Spleen (tissue), 13 donors: ENCODE results near the gene PNLDC1. TPM values are rescaled to one million over a fixed set of nuclear protein-coding genes. Genes with fewer than 3 reads are reported as not detected.

Source experiments
- DNase-seq: peaks from one replicate; pipeline ENCODE4 v3.0.0-alpha.2; 2020
- H3K27ac ChIP-seq, 8 donors: fragments of 200-600 bp; sonication (generic) in 7 of 8; 1 replicate in 4 of 8; 2 replicates in 4 of 8; pipeline versions ENCODE4 v1.5.0 to v1.8.0; 2016 to 2021; ENCODE audit warnings: inconsistent platforms in 4 of 8, mild to moderate bottlenecking in 4 of 8, moderate library complexity in 1 of 8
- H3K27me3 ChIP-seq, 7 donors: fragments of 200-600 bp; sonication (generic) in 6 of 7; replicated peaks in 1 of 7; 1 replicate in 4 of 7; 2 replicates in 3 of 7; pipeline versions ENCODE4 v1.5.0 to v1.8.0; 2016 to 2021; ENCODE audit warnings: inconsistent platforms in 3 of 7, mild to moderate bottlenecking in 1 of 7
- H3K36me3 ChIP-seq, 6 donors: fragments of 200-600 bp; sonication (generic) in 5 of 6; 1 replicate in 4 of 6; 2 replicates in 2 of 6; pipeline versions ENCODE4 v1.5.0 to v1.8.0; 2016 to 2021; ENCODE audit warnings: inconsistent platforms in 2 of 6
- H3K4me1 ChIP-seq, 6 donors: fragments of 200-600 bp; sonication (generic) in 5 of 6; 1 replicate in 3 of 6; 2 replicates in 3 of 6; pipeline versions ENCODE4 v1.5.0 to v1.8.0; 2016 to 2021; ENCODE audit warnings: inconsistent platforms in 3 of 6
- H3K4me3 ChIP-seq, 8 donors: fragments of 200-600 bp; sonication (generic) in 7 of 8; 1 replicate in 4 of 8; 2 replicates in 4 of 8; pipeline versions ENCODE4 v1.5.0 to v1.8.0; 2016 to 2021; ENCODE audit warnings: inconsistent platforms in 4 of 8, mild to moderate bottlenecking in 4 of 8, moderate library complexity in 2 of 8
- H3K9me3 ChIP-seq, 8 donors: fragments of 200-600 bp; sonication (generic) in 7 of 8; 1 replicate in 4 of 8; 2 replicates in 4 of 8; pipeline versions ENCODE4 v1.5.0 to v1.8.0; 2016 to 2021; ENCODE audit warnings: inconsistent platforms in 4 of 8
- CTCF ChIP-seq, 11 experiments: fragments of 200-600 bp in 7 of 11; fragments of 450-650 bp in 4 of 11; sonication (generic) in 4 of 11; IDR thresholded peaks in 8 of 11; conservative IDR thresholded peaks in 3 of 11; 1 replicate in 7 of 11; 2 replicates in 4 of 11; pipeline versions ENCODE4 v1.4.0 to v1.8.0; 2016 to 2021; ENCODE audit warnings: antibody characterized with exemption in 11 of 11, inconsistent platforms in 4 of 11, mild to moderate bottlenecking in 1 of 11
- POLR2A ChIP-seq, 3 donors: fragments of 450-650 bp; IDR thresholded peaks; one replicate each; pipeline ENCODE4 v1.5.1; 2017; ENCODE audit warnings: antibody characterized with exemption in 3 of 3, mild to moderate bottlenecking in 1 of 3
- POLR2AphosphoS5 ChIP-seq, 3 donors: sonication (generic); formaldehyde crosslinking; IDR thresholded peaks; one replicate each; pipeline ENCODE4 v1.5.1; 2017; ENCODE audit warnings: antibody characterized with exemption in 3 of 3
- WGBS, 5 donors: extraction: QIAGEN DNeasy Blood & Tissue Kit in 3 of 5; methylation state at CpG; one replicate each; pipeline versions ENCODE4 v1.1.5 to v1.1.7; 2013 to 2018; 5-methylcytosine and 5-hydroxymethylcytosine counted together
- intact Hi-C: fragments of 100-400 bp; cut with DNase I; formaldehyde crosslinking; loops from one replicate; pipeline ENCODE4 v1.15.0; 2023; ENCODE audit warnings: low total_unique reads
- long read RNA-seq, 2 donors: transcript quantifications; one replicate each; lab custom pipeline, GENCODE V29; 2026
- polyA plus RNA-seq, 3 donors: library from polyadenylated mRNA; stranded (reverse); fragments of 200-250 nt; gene quantifications; one replicate each; pipeline ENCODE4 v1.2.1, GENCODE V29; 2013
- total RNA-seq, 7 donors: library from RNA; depleted of rRNA in 3 of 7; stranded (reverse); fragments of >200 nt in 3 of 7; fragmentation: NEBNext Ultra II Directional in 4 of 7; extraction: Animal tissue kit (Norgen Biotek cat#: 25700) in 4 of 7; gene quantifications; one replicate each; pipeline versions ENCODE4 v1.1.0 to v1.2.1, GENCODE V29; 2016 to 2021
- donor health status: healthy with polysubstance abuse.
- donor health status: DM: no; HTN: no; CAD: no; lungs with moderate emphysema.
- donor health status: DM: no; HTN: no; CAD: no.
- donor health status: Bipolar disorder and iron deficiency.
- donor health status: healthy.
- donor health status: DM: no; HTN: no; CAD: no.
- donor health status: DM: yes; HTN: yes; CAD: no.

Gene PNLDC1
- total RNA-seq (under 1 TPM in 1 of 7 donors, not detected in 6; 0.44 TPM), polyA plus RNA-seq (1 to 10 TPM in 1 of 3 donors, under 1 TPM in 2; 0.11 to 1.2 (median 0.20) TPM)
- long read RNA-seq, donor 1, result 0 reads
- long read RNA-seq, donor 2, result 0 reads

GRCh38 chr6:159800141-159800865 lies at the start of gene PNLDC1:
TSS of gene PNLDC1 (plus strand) at chr6:159800276. CDS start at chr6:159800308, 32 bp downstream.
- WGBS, 5 donors, result 89 to 94% (median 90%) methylated on average over 32 to 50 of the region's 50 CpGs
- H3K9me3 ChIP-seq, result no peaks in the 10 kb centered on the region
- H3K4me3 ChIP-seq, result no peak within 1 kb of the TSS
- no peak within 1 kb of the TSS for H3K27ac ChIP-seq
- H3K27me3 ChIP-seq, result no peaks in the 10 kb centered on the region
- H3K4me1 ChIP-seq, result peaks cover 0 to 32% (median 0%) of the 10 kb centered on the region in 6 donors
- intact Hi-C loops, result no loop called here
- DNase-seq, result no peak
- peaks cover 0 to 53% (median 42%) of the 10 kb centered on the region in 6 donors for H3K36me3 ChIP-seq
- TF ChIP-seq POLR2AphosphoS5 (IDR thresholded peaks at IDR 0.05) (peak in 2 of 3 donors; percentile 35 to 62), CTCF (IDR thresholded peaks at IDR 0.05 in 8 of 11, conservative IDR thresholded peaks at IDR 0.05 in 3 of 11) (no peak)

GRCh38 chr6:159751448-159751847 lies 48.6 kb upstream of the PNLDC1 start:
- intact Hi-C loops, result no loop called here
- 80 to 97% (median 89%) methylated on average over 3 of the region's 3 CpGs for WGBS, 5 donors
- Histone ChIP-seq H3K4me3 (no peak overlapping the region), H3K36me3 (peaks cover 0 to 100% (median 92%) of the 10 kb centered on the region in 6 donors), H3K4me1 (peaks cover 0 to 4% (median 0%) of the 10 kb centered on the region in 6 donors), H3K27me3 (no peaks in the 10 kb centered on the region), H3K9me3 (no peaks in the 10 kb centered on the region), H3K27ac (no peak overlapping the region)
- TF ChIP-seq POLR2AphosphoS5 (IDR thresholded peaks at IDR 0.05), result no peak
- no peak for TF ChIP-seq CTCF (IDR thresholded peaks at IDR 0.05 in 8 of 11, conservative IDR thresholded peaks at IDR 0.05 in 3 of 11)
- TF ChIP-seq POLR2A (IDR thresholded peaks at IDR 0.05), result no peak
- no peak for DNase-seq

GRCh38 chr6:159753081-159753872 lies 46.8 kb upstream of the PNLDC1 start:
- H3K9me3 ChIP-seq, result no peaks in the 10 kb centered on the region
- TF ChIP-seq POLR2A (IDR thresholded peaks at IDR 0.05) (no peak), CTCF (IDR thresholded peaks at IDR 0.05 in 8 of 11, conservative IDR thresholded peaks at IDR 0.05 in 3 of 11) (no peak), POLR2AphosphoS5 (IDR thresholded peaks at IDR 0.05) (no peak)
- H3K27ac ChIP-seq, result no peak overlapping the region
- intact Hi-C loops, result no loop called here
- DNase-seq, result no peak
- no peaks in the 10 kb centered on the region for H3K4me1 ChIP-seq
- H3K4me3 ChIP-seq, result no peak overlapping the region
- peaks cover 0 to 100% (median 84%) of the 10 kb centered on the region in 6 donors for H3K36me3 ChIP-seq
- WGBS, 5 donors, result 87 to 96% (median 92%) methylated on average over 6 of the region's 6 CpGs
- H3K27me3 ChIP-seq, result no peaks in the 10 kb centered on the region

GRCh38 chr6:159754401-159754800 lies 45.7 kb upstream of the PNLDC1 start:
- Histone ChIP-seq H3K36me3 (peaks cover 0 to 98% (median 76%) of the 10 kb centered on the region in 6 donors), H3K9me3 (no peaks in the 10 kb centered on the region), H3K27me3 (no peaks in the 10 kb centered on the region), H3K27ac (no peak overlapping the region), H3K4me3 (no peak overlapping the region), H3K4me1 (no peaks in the 10 kb centered on the region)
- WGBS, 5 donors, result 83 to 95% (median 90%) methylated on average over 2 of the region's 2 CpGs
- no peak for TF ChIP-seq POLR2AphosphoS5 (IDR thresholded peaks at IDR 0.05)
- no peak for TF ChIP-seq CTCF (IDR thresholded peaks at IDR 0.05 in 8 of 11, conservative IDR thresholded peaks at IDR 0.05 in 3 of 11)
- TF ChIP-seq POLR2A (IDR thresholded peaks at IDR 0.05), result no peak
- intact Hi-C loops, result no loop called here
- no peak for DNase-seq
